ENCODE results near the gene XYLT1.

Gene XYLT1

DNA sequence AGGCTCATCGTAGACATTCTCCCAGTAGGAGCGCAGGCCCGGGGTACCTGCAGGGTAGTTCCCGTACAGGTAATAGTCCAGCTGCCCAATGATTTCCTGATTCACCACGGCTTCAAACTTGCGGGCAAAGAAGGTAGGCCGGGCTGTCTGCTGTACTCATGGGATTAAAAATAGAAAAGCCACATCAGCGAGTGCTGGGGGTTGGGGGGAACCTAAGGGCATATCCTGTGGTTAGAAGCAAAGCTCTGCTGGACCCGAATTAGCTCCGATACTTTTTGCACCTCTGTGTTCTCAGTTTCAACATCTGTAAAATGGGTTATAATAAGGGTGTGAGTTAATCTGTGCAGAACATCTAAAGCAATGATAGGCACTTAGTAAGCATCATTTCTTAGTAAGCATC is 336.2 kb downstream of the XYLT1 start:
- H3K27me3 ChIP-seq (ENCODE audit: insufficient read depth, poor library complexity, severe bottlenecking), result no peaks in the 10 kb centered on the region
- H3K36me3 ChIP-seq (ENCODE audit: low read depth), result no peaks in the 10 kb centered on the region
- no peak overlapping the region for H3K27ac ChIP-seq (ENCODE audit: poor library complexity, severe bottlenecking)
- ATAC-seq (ENCODE audit: low read depth) (no peak), DNase-seq (ENCODE audit: low spot score) (no peak)
- H3K9me3 ChIP-seq (ENCODE audit: severe bottlenecking), result no peaks in the 10 kb centered on the region
- H3K4me1 ChIP-seq (ENCODE audit: insufficient read depth, poor library complexity, severe bottlenecking), result no peaks in the 10 kb centered on the region
- no peak overlapping the region for H3K4me3 ChIP-seq (ENCODE audit: severe bottlenecking)
- TF ChIP-seq, protein P1, sequence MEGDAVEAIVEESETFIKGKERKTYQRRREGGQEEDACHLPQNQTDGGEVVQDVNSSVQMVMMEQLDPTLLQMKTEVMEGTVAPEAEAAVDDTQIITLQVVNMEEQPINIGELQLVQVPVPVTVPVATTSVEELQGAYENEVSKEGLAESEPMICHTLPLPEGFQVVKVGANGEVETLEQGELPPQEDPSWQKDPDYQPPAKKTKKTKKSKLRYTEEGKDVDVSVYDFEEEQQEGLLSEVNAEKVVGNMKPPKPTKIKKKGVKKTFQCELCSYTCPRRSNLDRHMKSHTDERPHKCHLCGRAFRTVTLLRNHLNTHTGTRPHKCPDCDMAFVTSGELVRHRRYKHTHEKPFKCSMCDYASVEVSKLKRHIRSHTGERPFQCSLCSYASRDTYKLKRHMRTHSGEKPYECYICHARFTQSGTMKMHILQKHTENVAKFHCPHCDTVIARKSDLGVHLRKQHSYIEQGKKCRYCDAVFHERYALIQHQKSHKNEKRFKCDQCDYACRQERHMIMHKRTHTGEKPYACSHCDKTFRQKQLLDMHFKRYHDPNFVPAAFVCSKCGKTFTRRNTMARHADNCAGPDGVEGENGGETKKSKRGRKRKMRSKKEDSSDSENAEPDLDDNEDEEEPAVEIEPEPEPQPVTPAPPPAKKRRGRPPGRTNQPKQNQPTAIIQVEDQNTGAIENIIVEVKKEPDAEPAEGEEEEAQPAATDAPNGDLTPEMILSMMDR (IDR thresholded peaks at IDR 0.05; ENCODE audit: poor library complexity, severe bottlenecking), result no peak

DNA sequence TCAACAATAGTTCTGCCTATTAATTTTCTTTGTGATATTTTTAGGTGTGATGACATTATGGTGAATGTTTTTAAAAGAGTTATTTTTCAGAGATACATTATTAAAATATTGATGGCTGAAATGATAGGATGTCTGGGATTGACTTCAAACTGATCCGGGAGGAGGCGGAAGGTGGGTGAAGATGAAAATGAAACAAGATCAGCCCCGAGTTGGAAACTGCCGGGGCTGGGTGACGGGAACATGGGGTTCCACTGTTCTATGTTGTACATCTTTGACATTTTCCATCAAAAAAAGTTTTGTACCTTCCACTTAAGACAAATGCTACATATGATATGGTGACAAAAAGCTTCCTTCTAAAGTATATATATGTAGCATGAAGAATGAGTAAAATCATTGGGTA is 336.9 kb downstream of the XYLT1 start:
- no peaks in the 10 kb centered on the region for H3K9me3 ChIP-seq (ENCODE audit: severe bottlenecking)
- no peak overlapping the region for H3K4me3 ChIP-seq (ENCODE audit: severe bottlenecking)
- H3K36me3 ChIP-seq (ENCODE audit: low read depth), result no peaks in the 10 kb centered on the region
- no peak overlapping the region for H3K27ac ChIP-seq (ENCODE audit: poor library complexity, severe bottlenecking)
- TF ChIP-seq, protein P1 (IDR thresholded peaks at IDR 0.05; ENCODE audit: poor library complexity, severe bottlenecking), result no peak
- DNase-seq (ENCODE audit: low spot score) (no peak), ATAC-seq (ENCODE audit: low read depth) (no peak)
- no peaks in the 10 kb centered on the region for H3K27me3 ChIP-seq (ENCODE audit: insufficient read depth, poor library complexity, severe bottlenecking)
- no peaks in the 10 kb centered on the region for H3K4me1 ChIP-seq (ENCODE audit: insufficient read depth, poor library complexity, severe bottlenecking)

DNA sequence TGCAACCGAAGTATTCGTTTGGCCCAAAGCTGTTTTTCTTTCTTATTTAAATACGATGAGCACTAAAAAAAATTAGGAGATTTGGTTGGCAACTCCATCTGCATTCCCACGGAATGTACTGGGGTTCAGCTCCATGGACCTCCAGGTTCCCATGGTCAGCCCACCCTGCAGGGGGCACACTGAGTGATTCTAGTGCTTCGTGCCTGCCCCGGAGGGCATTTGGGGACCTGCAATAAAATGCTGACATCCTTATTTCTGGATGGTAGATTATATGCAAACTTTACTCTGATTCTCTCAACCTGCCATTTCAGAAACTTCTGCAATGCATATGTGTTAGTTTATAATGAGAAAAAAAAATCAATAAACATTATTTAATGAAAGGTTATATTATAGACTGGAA is 339.4 kb downstream of the XYLT1 start:
- ATAC-seq (ENCODE audit: low read depth) (no peak), DNase-seq (ENCODE audit: low spot score) (no peak)
- Histone ChIP-seq H3K36me3 (ENCODE audit: low read depth) (no peaks in the 10 kb centered on the region; the same call in 1 of the 2 replicates), H3K27me3 (ENCODE audit: insufficient read depth, poor library complexity, severe bottlenecking) (no peaks in the 10 kb centered on the region), H3K9me3 (ENCODE audit: severe bottlenecking) (no peaks in the 10 kb centered on the region), H3K4me1 (ENCODE audit: insufficient read depth, poor library complexity, severe bottlenecking) (no peaks in the 10 kb centered on the region), H3K4me3 (ENCODE audit: severe bottlenecking) (no peak overlapping the region), H3K27ac (ENCODE audit: poor library complexity, severe bottlenecking) (no peak overlapping the region)
- TF ChIP-seq, protein P1 (IDR thresholded peaks at IDR 0.05; ENCODE audit: poor library complexity, severe bottlenecking), result no peak

DNA sequence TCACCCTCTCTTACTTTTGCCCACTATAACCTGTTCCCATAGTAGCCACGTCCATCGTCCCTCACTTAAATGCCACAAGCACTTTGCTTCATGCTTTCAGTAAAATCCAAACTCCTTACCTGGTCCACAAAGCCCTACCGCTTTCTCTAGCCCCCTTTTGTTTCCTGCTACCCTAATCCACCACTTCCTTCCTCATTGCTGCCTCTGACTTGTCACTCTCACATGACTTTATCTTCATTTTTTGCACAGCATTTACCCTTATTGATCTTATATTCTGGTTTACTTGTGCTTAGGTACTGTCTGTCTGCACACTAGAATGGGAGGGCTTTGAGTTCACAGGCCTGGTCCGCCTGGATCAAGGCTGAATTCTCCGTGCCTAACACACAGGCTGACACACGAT is 340.0 kb downstream of the XYLT1 start:
- Histone ChIP-seq H3K36me3 (ENCODE audit: low read depth) (no peaks in the 10 kb centered on the region; the same call in 1 of the 2 replicates), H3K4me1 (ENCODE audit: insufficient read depth, poor library complexity, severe bottlenecking) (no peaks in the 10 kb centered on the region), H3K4me3 (ENCODE audit: severe bottlenecking) (no peak overlapping the region), H3K9me3 (ENCODE audit: severe bottlenecking) (no peaks in the 10 kb centered on the region), H3K27ac (ENCODE audit: poor library complexity, severe bottlenecking) (no peak overlapping the region), H3K27me3 (ENCODE audit: insufficient read depth, poor library complexity, severe bottlenecking) (no peaks in the 10 kb centered on the region)
- TF ChIP-seq, protein P1 (IDR thresholded peaks at IDR 0.05; ENCODE audit: poor library complexity, severe bottlenecking), result no peak
- ATAC-seq (ENCODE audit: low read depth), result no peak
- DNase-seq (ENCODE audit: low spot score), result no peak

DNA sequence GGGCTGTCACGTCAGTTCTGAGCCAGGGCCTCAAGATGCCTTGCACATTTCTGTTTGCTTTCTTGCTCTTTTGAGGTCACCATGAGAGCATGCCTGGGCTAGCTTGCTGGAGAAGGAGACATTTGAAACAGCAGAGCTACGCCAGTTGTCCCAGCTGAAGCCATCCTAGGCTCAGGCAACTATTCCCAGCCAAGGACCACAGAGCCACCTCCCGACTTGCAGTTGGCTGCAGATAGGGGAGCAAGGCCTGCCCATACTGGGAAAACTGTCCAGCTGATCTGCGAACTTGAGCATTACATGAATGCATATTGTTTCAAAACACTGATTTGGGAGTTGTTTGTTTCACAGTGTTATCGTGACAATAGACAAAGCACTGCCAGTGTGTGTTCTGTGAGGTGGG is 340.8 kb downstream of the XYLT1 start:
- ATAC-seq (ENCODE audit: low read depth) (no peak), DNase-seq (ENCODE audit: low spot score) (no peak)
- no peaks in the 10 kb centered on the region for H3K27me3 ChIP-seq (ENCODE audit: insufficient read depth, poor library complexity, severe bottlenecking)
- TF ChIP-seq, protein P1 (IDR thresholded peaks at IDR 0.05; ENCODE audit: poor library complexity, severe bottlenecking), result no peak
- H3K4me1 ChIP-seq (ENCODE audit: insufficient read depth, poor library complexity, severe bottlenecking), result no peaks in the 10 kb centered on the region
- no peak overlapping the region for H3K4me3 ChIP-seq (ENCODE audit: severe bottlenecking)
- no peak overlapping the region for H3K27ac ChIP-seq (ENCODE audit: poor library complexity, severe bottlenecking)
- H3K9me3 ChIP-seq (ENCODE audit: severe bottlenecking), result no peaks in the 10 kb centered on the region
- no peaks in the 10 kb centered on the region; the same call in 1 of the 2 replicates for H3K36me3 ChIP-seq (ENCODE audit: low read depth)
